ENCODE results near the gene YOD1.

DNA sequence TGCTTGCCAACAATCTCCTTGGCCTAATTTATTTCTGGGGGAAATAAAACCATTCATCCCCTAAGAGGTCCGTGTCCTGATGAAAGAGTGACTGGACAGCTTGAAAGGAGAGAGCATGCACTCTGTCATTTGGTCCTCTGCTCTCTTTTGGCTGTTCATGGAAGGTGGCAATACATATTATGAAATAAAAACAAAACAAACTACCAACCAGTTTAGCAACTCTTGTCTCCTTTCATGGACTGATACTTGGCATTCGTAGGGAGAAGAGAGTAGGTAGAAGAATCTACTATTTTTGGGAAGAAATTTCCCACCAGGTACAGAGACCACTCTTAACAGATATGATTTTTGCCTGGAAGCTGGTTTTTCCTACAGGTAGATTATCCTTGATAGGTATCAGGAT, 17.7 kb downstream of the YOD1 start:
- TF ChIP-seq, protein P1, sequence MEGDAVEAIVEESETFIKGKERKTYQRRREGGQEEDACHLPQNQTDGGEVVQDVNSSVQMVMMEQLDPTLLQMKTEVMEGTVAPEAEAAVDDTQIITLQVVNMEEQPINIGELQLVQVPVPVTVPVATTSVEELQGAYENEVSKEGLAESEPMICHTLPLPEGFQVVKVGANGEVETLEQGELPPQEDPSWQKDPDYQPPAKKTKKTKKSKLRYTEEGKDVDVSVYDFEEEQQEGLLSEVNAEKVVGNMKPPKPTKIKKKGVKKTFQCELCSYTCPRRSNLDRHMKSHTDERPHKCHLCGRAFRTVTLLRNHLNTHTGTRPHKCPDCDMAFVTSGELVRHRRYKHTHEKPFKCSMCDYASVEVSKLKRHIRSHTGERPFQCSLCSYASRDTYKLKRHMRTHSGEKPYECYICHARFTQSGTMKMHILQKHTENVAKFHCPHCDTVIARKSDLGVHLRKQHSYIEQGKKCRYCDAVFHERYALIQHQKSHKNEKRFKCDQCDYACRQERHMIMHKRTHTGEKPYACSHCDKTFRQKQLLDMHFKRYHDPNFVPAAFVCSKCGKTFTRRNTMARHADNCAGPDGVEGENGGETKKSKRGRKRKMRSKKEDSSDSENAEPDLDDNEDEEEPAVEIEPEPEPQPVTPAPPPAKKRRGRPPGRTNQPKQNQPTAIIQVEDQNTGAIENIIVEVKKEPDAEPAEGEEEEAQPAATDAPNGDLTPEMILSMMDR (IDR thresholded peaks at IDR 0.05), result no peak
- TF ChIP-seq ZFX (IDR thresholded peaks at IDR 0.05; ENCODE audit: borderline replicate concordance), result no peak

Data from 22Rv1 (cell line).